Activated CD4-positive, alpha-beta T cell treated with anti-CD3 and anti-CD28 coated beads for 24 hours (primary cell): ENCODE data around the gene ACVR1.
"Not testable (repeated sequence)": the region's sequence is repeated elsewhere in the genome, so short reads cannot be mapped to it uniquely, and the experiment has no call there.

Experiments
- DNase-seq, 2 donors: peaks; one replicate each; pipeline ENCODE4 v3.0.0-alpha.2; 2020; ENCODE audit warnings: low read depth in 2 of 2

Gene ACVR1

GRCh38 chr2:157759855-157760254, 116.3 kb downstream of the ACVR1 start:
- DNase-seq, result no peak

DNA sequence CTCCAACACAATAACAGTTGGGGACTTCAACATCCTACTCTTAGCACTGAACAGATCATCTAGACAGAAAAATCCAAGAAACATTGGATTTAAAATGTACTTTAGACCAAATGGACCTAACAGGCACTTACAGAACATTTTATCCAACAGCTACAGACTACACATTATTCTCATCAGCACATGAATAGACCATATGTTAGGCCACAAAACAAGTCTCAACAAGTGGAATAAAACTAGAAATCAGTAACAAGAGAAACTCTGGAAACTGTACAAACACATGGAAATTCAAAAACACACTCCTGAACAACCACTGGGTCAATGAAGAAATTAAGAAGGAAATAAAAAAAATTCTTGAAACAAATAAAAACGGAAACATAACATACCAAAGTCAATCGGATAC, 117.5 kb downstream of the ACVR1 start:
- DNase-seq, result no peak

DNA sequence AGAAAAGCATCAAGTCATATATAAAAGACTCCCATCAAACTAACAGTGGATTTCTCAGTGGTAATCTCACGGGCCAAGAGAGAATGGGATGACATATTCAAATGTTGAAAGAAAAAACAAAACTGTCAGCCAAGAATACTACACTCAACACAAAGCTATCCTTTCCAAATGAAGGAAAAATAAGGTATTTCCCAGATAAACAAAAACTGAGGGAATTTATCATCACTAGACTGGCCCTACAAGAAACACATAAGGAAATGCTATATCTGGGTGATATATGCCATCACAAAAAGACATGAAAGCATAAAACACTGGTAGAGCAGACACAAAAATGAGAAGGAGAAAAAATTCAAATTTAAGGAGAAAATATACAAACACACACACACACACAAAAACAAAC, 118.6 kb downstream of the ACVR1 start:
- no peak for DNase-seq

DNA sequence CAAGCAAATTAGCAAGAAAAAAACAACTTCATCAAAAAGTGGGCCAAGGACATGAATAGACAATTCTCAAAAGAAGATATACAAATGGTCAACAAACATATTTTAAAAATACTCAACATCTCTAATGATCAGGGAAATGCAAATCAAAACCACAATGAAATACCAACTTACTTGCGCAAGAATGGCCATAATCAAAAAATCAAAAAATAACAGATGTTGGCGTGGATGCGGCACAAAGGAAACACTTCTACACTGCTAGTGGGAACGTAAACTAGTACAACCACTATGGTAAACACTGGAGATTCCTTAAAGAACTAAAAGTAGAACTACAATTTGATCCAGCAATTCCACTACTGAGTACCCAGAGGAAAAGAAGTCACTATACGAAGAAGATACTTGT, 119.7 kb downstream of the ACVR1 start:
- not testable (repeated sequence) for DNase-seq

DNA sequence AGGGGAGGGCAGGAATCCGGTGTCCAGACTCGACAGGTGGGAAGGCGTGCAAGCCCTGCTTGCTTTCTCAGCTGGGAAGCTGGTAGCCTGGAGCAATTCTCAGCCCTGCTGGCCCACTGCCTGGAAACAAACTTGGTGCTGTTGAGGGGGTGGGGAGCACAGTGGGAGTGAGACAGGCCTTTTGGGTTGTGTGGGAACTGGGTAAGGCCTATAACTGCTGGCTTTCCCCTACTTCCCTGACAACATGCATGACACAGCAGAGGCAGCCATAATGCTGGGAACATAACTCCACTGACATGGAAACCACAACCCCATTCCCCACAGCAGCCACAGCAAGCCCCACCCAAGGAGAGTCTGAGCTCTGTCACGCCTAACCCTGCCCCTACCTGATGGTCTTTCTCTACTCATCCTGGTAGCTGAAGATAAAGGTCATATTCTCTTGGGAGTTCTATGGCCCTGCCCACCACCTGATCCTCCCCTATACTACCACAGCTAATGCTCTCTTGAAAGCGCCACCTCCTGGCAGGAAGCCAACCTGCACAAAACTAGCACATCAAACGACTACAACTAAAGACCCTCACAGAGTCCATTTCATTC, 124.6 kb downstream of the ACVR1 start:
- DNase-seq, result peak; percentile 14 to 17

DNA sequence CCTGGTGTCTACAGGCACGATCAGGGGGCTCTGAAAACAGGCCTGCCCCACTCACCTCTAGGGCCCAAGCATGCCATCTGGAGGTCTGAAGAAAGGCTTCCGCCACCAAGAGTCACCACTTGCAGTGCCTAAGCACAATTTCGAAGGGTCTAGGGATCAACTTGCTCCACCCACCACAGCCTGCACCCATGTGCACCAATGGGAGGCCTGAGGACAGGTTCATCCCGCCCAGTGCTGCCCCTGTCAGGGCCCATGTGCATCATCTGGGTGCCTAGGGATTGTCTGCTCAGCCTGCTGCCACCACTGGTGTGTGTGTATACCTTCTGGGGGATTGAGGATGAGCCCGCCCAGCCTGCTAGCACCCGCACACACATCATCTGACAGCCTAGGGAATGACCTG, 126.4 kb downstream of the ACVR1 start:
- no peak for DNase-seq

GRCh38 chr2:157748371-157749142, 127.6 kb downstream of the ACVR1 start:
- no peak for DNase-seq

- no peak for DNase-seq
Observed at GRCh38 chr2:157747695-157748370, 128.3 kb downstream of the ACVR1 start.

DNA sequence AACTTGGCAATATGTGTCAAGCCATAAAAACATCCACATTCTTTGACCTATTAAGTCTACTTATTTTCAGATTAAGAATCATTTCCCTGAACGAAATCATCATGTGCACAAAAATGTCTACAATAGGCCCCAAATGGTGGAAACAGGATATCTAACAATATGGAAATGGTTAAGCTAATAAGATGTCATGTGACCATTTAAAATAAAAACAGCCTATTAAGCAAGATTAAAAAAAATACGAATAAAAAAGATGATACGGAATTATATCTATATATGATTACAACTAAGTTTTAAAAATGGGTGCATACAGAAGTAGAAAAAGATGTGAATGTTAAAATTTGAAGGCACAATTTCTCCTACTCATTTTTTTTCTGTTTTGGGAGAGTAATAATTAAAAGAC, 128.8 kb downstream of the ACVR1 start:
- no peak for DNase-seq

DNA sequence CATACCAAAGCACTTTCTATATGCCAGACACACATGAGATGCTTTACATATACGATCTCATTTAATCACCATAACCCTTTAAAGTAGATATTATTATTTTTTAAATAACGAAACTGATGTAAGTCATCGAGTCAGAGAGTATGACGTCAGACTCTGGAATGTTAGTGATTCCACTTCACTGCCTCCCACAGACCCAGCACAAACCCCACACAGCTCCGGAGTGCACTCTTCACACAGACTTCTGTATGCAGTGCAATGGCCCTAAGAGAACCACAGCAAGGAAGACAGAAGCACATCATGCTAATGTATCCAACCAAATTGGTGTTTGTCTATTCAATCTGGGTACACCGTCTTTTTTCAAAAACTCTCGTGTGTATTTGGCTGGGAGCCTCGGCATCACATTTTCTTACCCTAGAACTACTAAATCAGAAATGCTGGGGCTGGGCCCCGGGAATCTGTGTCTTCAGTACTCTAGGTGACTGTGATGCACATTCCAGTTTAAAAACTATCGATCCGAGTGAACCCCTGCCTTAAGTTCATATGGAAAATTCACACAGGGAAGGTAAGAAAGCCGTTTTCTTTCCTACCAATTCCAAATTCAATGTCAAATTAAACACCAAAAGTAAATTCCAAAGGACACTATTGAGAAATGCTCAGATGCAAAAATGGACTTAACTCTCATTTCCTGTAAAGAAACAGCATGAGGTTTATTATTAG, 129.7 kb downstream of the ACVR1 start:
- no peak for DNase-seq

- no peak for DNase-seq
Observed at GRCh38 chr2:157744571-157745076, 131.5 kb downstream of the ACVR1 start.

DNA sequence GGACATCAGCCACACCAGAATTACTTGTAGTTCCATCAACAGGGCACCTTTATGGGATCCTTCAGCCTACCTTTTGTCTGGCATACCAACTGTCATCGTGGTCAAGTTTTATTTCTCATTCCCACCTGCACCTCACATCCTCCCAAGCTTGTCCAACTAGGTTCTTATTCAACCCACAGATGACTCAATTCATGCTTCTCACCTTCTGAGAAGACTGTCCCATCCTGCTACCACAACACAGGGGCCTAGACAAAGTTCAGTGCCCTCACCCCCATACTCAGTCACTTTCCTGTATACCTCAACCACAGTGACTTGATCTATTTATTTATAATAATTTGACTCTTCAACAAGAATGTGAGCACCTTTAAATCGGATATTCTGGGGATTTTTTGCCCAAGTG, 133.1 kb downstream of the ACVR1 start:
- no peak for DNase-seq

DNA sequence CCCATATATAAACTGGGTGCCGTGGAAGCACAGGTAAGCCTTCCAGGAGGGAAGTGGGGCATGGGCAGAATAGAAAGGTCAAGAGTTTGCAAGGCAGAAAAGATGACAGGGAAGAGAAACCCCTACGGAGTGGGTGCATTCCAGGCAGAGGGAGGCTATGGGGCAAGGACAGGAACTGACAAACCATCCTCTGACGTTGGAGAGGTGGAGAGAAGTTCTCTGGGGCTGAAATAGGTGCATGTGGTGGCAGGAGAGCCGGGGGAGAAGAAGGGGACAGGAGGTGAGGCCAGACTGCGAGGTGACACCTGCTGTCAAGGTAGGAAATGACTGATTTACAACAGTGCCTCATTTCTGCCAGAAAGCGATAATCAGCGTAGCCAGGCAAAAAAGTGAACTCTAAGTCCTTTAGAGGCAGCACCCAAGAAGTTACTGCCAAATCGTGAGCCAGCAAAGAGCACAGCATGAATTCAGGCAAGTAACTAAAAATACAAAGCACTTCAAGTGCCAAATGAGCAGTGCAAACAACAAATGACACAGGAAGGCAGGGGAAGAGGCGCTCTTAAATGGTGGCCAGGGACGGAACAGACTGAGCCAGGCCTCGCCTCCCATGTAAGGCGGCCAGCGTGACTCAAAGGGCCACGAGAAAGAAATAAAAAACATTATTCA, 134.2 kb downstream of the ACVR1 start:
- DNase-seq, result no peak

DNA sequence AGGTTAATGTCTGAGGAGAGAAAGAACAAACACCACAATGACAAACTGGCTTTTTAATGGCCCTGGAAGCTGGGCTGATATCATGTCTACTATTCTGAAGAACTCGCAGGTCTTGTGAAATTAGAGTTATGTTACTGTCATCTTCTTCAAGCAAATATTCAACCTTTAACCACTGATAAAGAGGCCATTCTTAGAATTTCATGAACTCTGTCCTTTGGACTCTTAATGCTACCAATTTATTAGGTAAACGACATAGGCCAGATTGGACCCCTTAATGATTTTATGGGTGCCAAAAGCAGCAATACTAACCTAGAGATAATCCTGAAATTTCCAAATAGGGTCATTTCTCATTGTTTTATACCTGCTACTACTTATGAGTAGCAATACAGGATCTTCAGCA, 138.5 kb downstream of the ACVR1 start:
- DNase-seq, result no peak

DNA sequence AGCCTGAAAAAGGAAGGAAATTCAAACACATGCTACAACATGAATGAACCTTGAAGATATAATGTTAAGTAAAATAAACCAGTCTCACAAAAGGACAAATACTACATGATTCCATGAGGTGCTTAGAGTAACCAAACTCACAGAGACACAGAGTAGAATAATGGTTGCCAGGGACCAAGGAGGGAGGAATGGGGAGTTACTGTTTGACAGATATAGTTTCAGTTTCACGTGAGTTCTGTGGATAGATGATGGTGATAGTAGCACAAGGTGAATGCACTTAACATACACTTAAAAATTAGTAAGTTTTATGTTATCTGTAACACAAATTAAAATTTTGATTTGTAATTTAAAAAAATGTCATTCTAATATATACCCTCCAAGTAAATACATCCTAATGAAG, 140.6 kb downstream of the ACVR1 start:
- no peak for DNase-seq

DNA sequence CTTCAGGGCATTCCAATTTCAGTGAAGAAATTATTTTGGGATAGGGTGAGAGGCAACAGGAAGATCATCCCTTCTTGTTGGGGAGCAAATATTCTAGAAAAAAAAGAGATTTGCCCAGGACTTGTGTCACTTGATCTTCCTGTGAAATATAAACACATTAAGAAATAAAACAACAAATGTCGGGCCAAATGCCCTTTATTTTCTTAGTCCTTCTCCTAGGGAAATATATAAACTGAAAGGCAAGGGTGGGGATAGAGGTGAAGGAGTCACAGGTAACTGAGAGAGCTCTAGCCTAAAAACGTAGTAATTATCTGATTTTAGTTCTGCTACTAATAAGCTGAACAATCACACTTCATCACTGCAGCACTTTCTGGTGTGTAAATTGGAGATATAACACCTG, 142.9 kb downstream of the ACVR1 start:
- DNase-seq, result no peak

- no peak for DNase-seq
Observed at GRCh38 chr2:157732596-157732995, 143.5 kb downstream of the ACVR1 start.

- DNase-seq, result no peak
Observed at GRCh38 chr2:157727693-157728092, 148.4 kb downstream of the ACVR1 start.

DNA sequence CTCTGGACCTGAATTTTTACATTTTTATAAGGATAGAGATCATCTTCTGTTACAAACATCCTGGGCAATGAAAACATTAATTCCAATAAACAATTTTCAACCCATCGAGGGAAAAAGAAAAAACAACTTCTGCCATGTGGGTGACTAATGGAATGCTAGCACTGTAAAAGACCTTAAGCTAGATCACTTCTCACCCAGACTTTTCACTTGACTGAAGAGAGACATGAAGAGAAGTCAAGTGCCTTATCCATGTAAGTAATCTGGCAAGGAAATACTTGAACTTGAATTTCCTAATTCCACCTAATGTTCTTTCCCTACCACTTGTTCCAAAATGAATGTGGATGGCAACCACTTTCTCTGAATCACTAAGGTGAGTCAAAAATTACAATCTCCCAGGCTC, 149.2 kb downstream of the ACVR1 start:
- no peak for DNase-seq

DNA sequence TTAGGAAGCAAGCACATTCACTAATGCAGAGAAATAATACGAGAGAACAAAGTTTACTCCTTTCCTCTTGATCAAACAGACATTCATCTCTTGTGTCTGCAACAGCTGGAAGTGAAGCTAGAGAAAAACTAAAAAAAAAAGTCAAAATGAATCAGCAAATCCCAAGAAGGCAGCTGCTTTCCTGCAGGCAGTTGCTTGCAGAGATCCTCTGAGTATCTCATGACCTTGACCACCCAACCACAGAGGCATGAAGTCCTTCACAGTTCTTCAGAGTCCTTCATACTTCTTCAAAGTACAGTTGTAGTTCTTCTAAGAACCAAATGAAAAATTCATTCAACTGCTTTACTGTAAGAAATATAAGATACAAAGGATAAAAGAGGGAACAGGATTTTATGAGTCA, 150.3 kb downstream of the ACVR1 start:
- no peak for DNase-seq

- no peak for DNase-seq
Observed at GRCh38 chr2:157722580-157723234, 153.4 kb downstream of the ACVR1 start.
